ENCODE measurements around the gene BTBD6.

The BTBD6 gene

DNA sequence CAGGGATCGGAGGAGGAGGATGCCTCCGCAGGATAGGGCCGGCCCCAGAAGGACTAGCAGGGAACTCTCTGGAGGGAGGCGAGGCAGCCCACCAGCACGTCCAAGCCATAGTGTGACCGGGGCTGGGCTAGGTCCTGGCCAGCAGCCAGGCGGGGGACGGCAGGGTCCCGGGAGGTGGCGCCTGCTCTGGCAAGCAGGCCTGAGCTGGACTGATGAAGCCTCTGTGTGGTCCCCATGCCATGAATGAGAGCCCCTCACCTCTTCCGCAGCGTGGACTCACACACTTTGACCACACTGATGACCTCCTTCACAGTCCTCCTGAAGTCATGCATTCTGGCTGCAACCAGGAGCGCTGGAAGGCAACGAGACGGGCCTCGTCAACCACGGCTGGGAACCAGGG, 19.8 kb upstream of the BTBD6 start (continued):
- TF ChIP-seq, protein P1, sequence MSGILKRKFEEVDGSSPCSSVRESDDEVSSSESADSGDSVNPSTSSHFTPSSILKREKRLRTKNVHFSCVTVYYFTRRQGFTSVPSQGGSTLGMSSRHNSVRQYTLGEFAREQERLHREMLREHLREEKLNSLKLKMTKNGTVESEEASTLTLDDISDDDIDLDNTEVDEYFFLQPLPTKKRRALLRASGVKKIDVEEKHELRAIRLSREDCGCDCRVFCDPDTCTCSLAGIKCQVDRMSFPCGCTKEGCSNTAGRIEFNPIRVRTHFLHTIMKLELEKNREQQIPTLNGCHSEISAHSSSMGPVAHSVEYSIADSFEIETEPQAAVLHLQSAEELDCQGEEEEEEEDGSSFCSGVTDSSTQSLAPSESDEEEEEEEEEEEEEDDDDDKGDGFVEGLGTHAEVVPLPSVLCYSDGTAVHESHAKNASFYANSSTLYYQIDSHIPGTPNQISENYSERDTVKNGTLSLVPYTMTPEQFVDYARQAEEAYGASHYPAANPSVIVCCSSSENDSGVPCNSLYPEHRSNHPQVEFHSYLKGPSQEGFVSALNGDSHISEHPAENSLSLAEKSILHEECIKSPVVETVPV (CRISPR knock-in tag; IDR thresholded peaks at IDR 0.05): no peak
- TF ChIP-seq SNAI2 (CRISPR knock-in tag; IDR thresholded peaks at IDR 0.05) (no peak), TCF4 (CRISPR knock-in tag; IDR thresholded peaks at IDR 0.05; ENCODE audit: borderline replicate concordance) (no peak)

DNA sequence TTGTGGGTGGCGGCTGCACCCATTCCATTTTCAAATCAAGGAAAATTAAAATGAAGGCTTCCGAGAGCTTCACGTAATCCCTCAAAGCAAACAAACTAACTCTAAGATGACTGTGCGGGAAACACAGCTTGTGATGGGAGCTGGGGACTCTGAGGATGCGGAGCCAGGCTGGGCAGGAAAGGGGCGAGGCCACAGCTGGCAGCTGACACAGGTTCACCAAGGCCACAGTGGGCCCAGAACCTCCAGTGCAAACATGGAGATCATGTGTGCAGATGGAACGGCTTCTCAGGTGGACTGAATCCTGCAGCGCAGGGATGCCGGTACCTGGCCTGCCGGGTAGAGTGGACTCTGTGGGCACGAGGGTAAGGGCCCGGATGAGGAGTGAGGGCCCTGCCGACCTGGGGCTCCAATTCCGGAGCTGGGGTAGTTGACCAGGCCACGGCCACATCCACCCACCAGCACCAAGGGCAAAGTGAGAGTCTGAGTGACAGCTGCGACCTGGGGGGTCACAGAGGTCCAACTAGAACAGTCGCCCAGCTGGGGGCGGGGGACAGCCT, 19.2 kb upstream of the BTBD6 start:
- ATAC-seq: no peak
- TF ChIP-seq, protein P2, sequence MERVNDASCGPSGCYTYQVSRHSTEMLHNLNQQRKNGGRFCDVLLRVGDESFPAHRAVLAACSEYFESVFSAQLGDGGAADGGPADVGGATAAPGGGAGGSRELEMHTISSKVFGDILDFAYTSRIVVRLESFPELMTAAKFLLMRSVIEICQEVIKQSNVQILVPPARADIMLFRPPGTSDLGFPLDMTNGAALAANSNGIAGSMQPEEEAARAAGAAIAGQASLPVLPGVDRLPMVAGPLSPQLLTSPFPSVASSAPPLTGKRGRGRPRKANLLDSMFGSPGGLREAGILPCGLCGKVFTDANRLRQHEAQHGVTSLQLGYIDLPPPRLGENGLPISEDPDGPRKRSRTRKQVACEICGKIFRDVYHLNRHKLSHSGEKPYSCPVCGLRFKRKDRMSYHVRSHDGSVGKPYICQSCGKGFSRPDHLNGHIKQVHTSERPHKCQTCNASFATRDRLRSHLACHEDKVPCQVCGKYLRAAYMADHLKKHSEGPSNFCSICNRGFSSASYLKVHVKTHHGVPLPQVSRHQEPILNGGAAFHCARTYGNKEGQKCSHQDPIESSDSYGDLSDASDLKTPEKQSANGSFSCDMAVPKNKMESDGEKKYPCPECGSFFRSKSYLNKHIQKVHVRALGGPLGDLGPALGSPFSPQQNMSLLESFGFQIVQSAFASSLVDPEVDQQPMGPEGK (CRISPR knock-in tag; IDR thresholded peaks at IDR 0.05; ENCODE audit: borderline replicate concordance): no peak
- TF ChIP-seq PPARA (CRISPR knock-in tag; IDR thresholded peaks at IDR 0.05; ENCODE audit: borderline replicate concordance): no peak
- TF ChIP-seq ZNF8 (CRISPR knock-in tag; IDR thresholded peaks at IDR 0.05): no peak
- TF ChIP-seq, protein P3, sequence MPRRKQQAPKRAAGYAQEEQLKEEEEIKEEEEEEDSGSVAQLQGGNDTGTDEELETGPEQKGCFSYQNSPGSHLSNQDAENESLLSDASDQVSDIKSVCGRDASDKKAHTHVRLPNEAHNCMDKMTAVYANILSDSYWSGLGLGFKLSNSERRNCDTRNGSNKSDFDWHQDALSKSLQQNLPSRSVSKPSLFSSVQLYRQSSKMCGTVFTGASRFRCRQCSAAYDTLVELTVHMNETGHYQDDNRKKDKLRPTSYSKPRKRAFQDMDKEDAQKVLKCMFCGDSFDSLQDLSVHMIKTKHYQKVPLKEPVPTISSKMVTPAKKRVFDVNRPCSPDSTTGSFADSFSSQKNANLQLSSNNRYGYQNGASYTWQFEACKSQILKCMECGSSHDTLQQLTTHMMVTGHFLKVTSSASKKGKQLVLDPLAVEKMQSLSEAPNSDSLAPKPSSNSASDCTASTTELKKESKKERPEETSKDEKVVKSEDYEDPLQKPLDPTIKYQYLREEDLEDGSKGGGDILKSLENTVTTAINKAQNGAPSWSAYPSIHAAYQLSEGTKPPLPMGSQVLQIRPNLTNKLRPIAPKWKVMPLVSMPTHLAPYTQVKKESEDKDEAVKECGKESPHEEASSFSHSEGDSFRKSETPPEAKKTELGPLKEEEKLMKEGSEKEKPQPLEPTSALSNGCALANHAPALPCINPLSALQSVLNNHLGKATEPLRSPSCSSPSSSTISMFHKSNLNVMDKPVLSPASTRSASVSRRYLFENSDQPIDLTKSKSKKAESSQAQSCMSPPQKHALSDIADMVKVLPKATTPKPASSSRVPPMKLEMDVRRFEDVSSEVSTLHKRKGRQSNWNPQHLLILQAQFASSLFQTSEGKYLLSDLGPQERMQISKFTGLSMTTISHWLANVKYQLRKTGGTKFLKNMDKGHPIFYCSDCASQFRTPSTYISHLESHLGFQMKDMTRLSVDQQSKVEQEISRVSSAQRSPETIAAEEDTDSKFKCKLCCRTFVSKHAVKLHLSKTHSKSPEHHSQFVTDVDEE (CRISPR knock-in tag; IDR thresholded peaks at IDR 0.05): no peak

DNA sequence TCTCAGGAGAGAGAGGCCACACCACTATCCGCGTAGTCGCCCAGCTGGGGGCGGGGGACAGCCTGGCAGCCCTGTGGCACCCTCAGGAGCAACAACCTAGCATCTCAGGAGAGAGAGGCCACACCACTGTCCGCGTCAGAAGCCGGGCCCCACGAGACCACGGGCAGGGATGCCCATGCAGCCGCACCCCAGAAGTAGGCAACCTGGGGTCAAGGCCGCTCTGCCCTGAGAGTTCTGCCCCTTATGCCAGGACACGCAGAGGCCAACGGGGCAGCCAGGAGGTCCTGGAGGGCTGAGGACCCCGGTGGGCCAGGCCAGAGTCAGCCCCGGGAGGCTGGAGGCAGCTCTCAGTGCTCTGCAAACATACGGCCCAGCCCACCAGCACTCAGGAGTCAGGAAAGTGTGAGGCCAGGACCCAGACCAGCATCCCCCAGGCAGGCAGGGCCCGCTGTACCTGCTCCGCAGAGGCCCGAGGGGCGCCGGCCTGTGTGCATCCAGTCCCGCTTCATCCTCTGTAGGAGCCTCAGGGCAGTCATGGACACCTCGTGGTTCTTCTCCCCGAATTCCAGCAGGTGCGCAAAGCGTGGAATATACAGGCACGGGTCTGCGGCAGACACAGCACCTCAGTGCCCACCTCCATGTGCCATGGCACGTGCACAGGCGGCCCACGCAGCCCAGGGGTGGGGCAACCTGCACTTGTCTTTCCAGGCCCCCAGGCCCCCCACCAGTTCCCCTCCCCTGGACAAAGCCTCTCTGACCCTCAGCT, 7.3 kb upstream of the BTBD6 start:
- no peak for ATAC-seq
- TF ChIP-seq ZNF70 (CRISPR knock-in tag; IDR thresholded peaks at IDR 0.05) (no peak), OSR1 (CRISPR knock-in tag; IDR thresholded peaks at IDR 0.05) (no peak), ZNF8 (CRISPR knock-in tag; IDR thresholded peaks at IDR 0.05) (no peak), CSDC2 (CRISPR knock-in tag; IDR thresholded peaks at IDR 0.05) (no peak), ISL1 (CRISPR knock-in tag; IDR thresholded peaks at IDR 0.05) (no peak), RARB (CRISPR knock-in tag; IDR thresholded peaks at IDR 0.05) (no peak), TCF4 (CRISPR knock-in tag; IDR thresholded peaks at IDR 0.05; ENCODE audit: borderline replicate concordance) (no peak), PPARA (CRISPR knock-in tag; IDR thresholded peaks at IDR 0.05; ENCODE audit: borderline replicate concordance) (no peak), ZFP3 (CRISPR knock-in tag; IDR thresholded peaks at IDR 0.05) (no peak), ZFP30 (CRISPR knock-in tag; IDR thresholded peaks at IDR 0.05) (no peak), ZNF565 (CRISPR knock-in tag; conservative IDR thresholded peaks at IDR 0.05; ENCODE audit: low read depth) (no peak), ZC3H10 (CRISPR knock-in tag; IDR thresholded peaks at IDR 0.05) (no peak), GLIS3 (CRISPR knock-in tag; IDR thresholded peaks at IDR 0.05) (no peak), ESRRG (CRISPR knock-in tag; IDR thresholded peaks at IDR 0.05) (no peak)
- TF ChIP-seq, protein P4, sequence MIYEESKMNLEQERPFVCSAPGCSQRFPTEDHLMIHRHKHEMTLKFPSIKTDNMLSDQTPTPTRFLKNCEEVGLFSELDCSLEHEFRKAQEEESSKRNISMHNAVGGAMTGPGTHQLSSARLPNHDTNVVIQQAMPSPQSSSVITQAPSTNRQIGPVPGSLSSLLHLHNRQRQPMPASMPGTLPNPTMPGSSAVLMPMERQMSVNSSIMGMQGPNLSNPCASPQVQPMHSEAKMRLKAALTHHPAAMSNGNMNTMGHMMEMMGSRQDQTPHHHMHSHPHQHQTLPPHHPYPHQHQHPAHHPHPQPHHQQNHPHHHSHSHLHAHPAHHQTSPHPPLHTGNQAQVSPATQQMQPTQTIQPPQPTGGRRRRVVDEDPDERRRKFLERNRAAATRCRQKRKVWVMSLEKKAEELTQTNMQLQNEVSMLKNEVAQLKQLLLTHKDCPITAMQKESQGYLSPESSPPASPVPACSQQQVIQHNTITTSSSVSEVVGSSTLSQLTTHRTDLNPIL (CRISPR knock-in tag; IDR thresholded peaks at IDR 0.05; ENCODE audit: low read depth): no peak
- TF ChIP-seq, protein P5, sequence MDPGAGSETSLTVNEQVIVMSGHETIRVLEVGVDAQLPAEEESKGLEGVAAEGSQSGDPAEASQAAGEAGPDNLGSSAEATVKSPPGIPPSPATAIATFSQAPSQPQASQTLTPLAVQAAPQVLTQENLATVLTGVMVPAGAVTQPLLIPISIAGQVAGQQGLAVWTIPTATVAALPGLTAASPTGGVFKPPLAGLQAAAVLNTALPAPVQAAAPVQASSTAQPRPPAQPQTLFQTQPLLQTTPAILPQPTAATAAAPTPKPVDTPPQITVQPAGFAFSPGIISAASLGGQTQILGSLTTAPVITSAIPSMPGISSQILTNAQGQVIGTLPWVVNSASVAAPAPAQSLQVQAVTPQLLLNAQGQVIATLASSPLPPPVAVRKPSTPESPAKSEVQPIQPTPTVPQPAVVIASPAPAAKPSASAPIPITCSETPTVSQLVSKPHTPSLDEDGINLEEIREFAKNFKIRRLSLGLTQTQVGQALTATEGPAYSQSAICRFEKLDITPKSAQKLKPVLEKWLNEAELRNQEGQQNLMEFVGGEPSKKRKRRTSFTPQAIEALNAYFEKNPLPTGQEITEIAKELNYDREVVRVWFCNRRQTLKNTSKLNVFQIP (CRISPR knock-in tag; IDR thresholded peaks at IDR 0.05; ENCODE audit: borderline replicate concordance, low read depth): no peak
- TF ChIP-seq, protein P2 (CRISPR knock-in tag; IDR thresholded peaks at IDR 0.05; ENCODE audit: borderline replicate concordance): no peak
- TF ChIP-seq, protein P3 (CRISPR knock-in tag; IDR thresholded peaks at IDR 0.05): no peak
- TF ChIP-seq, protein P1 (CRISPR knock-in tag; IDR thresholded peaks at IDR 0.05): no peak
